ENCODE results near the gene BTNL9.
"Not testable (repeated sequence)": the region's sequence is repeated elsewhere in the genome, so short reads cannot be mapped to it uniquely, and the experiment has no call there.

The BTNL9 gene

DNA sequence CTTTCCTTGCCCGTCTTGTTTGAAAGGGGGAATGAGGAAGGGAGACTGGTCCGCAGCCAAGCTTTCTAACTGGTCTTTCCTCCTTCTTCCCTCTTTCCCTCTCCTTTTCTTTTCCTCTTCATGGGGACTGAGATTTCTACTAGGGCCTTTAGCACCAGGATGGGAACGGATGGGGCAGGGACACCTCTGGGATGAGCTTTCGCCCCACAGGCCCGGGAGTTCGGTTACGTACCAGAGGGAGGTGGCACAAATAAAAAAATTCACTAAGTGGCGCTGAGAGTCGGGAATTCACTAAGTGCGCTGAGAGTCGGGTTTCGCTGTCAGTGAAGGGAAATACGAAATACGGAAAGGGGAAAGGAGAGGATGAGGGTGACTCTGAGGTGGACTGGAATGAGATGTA lies 21.6 kb downstream of the BTNL9 start:
- no peak for DNase-seq (ENCODE audit: low spot score)

GRCh38 chr5:181062631-181063030 lies 22.6 kb downstream of the BTNL9 start:
- no peak for DNase-seq (ENCODE audit: low spot score)

GRCh38 chr5:181063514-181063913 lies 23.4 kb downstream of the BTNL9 start:
- DNase-seq (ENCODE audit: low spot score): no peak

GRCh38 chr5:181064987-181065386 lies 24.9 kb downstream of the BTNL9 start:
- no peak for DNase-seq (ENCODE audit: low spot score)

- no peak for DNase-seq (ENCODE audit: low spot score)
These were observed 29.9 kb downstream of the BTNL9 start for GRCh38 chr5:181069767-181070491.

DNA sequence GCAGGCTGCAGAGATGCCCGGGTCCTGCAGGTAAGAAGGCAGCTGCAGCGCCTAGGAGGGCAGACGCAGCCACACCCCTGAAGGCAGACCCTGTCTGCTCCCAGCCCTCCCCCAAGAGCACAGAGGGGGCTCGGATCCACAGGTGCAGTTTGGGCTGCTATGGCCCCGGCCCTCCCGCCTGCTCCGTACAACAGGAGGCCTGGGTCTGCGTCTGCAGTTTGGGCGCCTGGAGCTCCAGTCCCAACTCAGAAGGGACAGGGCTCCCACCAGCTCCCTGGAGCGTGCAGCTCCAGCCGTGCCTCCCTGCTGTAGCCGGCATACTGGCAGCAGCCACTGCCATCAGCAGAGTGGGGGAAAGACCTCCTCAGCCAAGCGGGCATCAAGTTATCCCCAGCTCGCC lies 30.5 kb downstream of the BTNL9 start:
- no peak for DNase-seq (ENCODE audit: low spot score)

DNA sequence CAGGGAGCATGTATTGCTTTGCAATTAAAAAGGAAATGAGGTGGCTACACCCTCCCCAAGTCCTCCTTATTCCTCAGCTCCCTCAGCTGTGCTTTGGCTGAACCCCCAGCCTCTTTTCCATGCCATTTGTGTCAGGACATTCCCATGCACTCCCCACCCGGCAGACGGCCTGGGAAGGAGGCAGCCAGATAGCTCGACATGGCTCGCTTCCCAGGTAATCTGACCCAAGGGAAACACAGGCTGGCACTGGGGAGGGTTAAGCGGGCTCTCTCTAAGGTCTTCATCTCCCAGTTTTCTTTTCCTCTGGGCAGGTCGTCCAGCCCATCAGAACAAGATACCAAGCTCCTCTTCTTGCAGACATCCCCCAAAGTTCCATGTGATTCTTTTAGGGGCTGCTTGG lies 31.2 kb downstream of the BTNL9 start:
- no peak for DNase-seq (ENCODE audit: low spot score)

DNA sequence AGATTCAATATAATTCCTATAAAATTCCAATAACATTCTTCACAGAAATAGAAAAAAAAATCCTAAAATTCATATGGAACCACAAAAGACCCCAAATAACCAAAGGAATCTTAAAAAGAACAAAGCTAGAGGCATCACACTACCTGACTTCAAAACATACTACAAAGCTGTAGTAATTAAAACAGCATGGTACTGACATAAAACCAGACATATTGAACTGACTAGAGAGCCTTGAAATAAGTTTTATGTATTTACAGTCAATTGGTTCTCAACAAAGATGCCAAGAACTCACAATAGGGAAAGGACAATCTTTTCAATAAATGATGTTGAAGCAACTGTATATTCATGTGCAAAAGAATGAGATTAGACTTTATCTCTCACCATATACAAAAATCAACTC lies 36.9 kb downstream of the BTNL9 start:
- DNase-seq (ENCODE audit: low spot score): no peak

DNA sequence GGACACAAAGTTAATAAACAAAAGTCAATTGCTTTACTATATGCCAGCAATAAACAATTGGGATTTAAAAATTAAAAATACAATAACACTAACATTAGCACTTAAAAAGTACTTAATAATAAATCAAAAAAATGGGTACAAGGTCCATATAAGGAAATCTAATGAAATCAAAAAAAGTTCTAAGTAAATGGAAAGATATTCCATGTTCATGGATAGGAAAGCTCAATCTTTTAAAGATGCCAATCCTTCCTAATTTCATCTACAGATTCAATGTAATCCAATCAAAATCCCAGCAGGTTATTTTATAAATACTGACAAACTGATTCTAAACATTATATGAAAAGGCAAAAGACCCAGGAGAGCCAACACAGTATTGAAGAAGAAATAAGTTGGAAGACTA lies 41.9 kb downstream of the BTNL9 start:
- no peak for DNase-seq (ENCODE audit: low spot score)

GRCh38 chr5:181084621-181085195 lies 44.6 kb downstream of the BTNL9 start:
- no peak for DNase-seq (ENCODE audit: low spot score)

- no peak for DNase-seq (ENCODE audit: low spot score)
These were observed 46.2 kb downstream of the BTNL9 start for GRCh38 chr5:181086026-181086883.

DNA sequence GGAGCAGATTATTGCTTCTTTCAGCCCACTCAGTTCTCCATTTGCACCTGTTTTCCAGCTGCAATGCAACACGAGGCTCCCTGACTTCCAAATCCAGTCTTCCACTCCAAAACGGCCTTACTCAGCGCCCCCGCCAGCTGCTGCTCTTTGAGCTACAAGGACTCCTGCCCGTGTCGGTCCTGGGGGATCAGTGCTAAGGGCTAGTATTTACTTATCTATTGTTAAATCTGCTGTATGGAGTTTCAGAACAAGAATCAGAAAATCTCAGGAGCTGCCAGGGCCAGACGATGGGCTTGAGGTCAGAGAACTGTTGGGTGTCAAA lies 46.8 kb downstream of the BTNL9 start:
- no peak for DNase-seq (ENCODE audit: low spot score)

GRCh38 chr5:181087309-181087708 lies 47.2 kb downstream of the BTNL9 start:
- no peak for DNase-seq (ENCODE audit: low spot score)

GRCh38 chr5:181088289-181088688 lies 48.2 kb downstream of the BTNL9 start:
- DNase-seq (ENCODE audit: low spot score): peak; percentile 50

GRCh38 chr5:181092428-181092827 lies 52.4 kb downstream of the BTNL9 start:
- no peak for DNase-seq (ENCODE audit: low spot score)

- DNase-seq (ENCODE audit: low spot score): not testable (repeated sequence)
These were observed 55.1 kb downstream of the BTNL9 start for GRCh38 chr5:181095162-181095561.

- DNase-seq (ENCODE audit: low spot score): not testable (repeated sequence)
These were observed 56.8 kb downstream of the BTNL9 start for GRCh38 chr5:181096721-181097382.

GRCh38 chr5:181097383-181097753 lies 57.3 kb downstream of the BTNL9 start:
- not testable (repeated sequence) for DNase-seq (ENCODE audit: low spot score)

GRCh38 chr5:181097759-181098491 lies 57.9 kb downstream of the BTNL9 start:
- DNase-seq (ENCODE audit: low spot score): not testable (repeated sequence)

DNA sequence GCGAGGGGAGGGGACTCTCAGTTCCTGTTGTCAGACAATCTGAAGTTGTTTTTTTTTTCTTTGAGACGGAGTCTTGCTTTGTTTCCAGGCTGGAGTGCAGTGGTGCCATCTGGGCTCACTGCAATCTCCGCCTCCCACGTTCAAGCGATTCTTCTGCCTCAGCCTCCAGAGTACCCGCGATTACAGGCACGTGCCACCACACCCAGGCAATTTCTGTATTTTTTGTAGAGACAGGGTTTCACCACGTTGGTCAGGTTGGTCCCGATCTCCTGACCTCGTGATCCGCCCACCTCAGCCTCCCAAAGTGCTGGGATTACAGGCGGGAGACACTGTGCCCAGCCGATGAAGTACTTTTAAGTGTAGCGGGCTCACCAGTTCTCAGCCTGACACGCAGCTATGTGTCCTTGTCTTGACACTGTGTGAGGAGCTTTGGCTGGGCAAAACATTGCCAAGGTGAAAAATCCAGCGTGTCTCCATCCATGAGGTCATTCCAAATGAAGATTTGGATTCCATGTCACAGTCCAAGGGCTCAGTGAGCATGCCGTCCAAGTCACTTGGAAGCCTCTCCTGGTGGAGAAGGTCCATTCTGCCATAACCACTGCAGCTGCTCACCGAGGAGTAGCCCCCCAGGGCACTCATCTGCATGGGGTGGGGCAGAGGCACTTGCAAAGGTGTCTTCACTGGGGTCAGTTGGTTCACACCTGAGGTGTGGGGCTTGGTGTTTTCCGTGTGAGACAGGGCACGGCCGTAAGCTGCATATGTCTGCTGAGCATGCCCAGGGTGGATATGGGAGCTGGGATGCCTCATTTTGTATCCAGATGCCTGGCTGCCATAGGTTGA lies 58.9 kb downstream of the BTNL9 start:
- no peak for DNase-seq (ENCODE audit: low spot score)

DNA sequence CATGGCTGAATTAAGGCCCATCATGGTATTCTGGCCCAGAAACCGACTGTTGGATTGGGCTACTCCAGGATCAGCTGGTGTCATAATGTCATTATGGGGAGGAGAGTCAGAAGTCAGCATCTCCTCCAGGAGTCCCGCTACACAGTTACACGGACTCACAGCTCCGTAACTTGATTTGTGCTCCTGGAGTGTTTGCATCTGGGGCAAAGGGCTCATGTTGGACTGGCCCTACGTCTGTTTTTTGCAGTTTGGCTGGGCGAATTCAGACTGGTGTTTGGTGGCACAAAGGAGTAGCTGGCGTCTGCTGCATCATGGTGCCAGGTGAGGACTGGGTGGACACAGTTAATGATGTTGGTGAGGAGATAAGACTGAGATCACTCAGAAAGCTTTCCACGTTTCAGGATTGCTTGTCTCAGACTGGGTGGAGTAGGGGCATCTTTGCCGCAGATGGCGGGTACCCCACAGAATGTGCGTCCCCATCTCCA lies 59.6 kb downstream of the BTNL9 start:
- DNase-seq (ENCODE audit: low spot score): no peak

All from NAMALWA (cell line).